DOHH2 (cell line): ENCODE measurements around the gene HLCS.

Experiments
- H3F3A ChIP-seq: fragments of 200-600 bp; sonication (generic), shearing (Covaris generic); 2 replicates; pipeline ENCODE4 v1.6.0; 2016; ENCODE audit warnings: antibody characterized with exemption, mild to moderate bottlenecking; ENCODE audit not compliant: control insufficient read depth, insufficient read depth
- H3K27ac ChIP-seq: fragments of 200-600 bp; sonication (generic); 2 replicates; pipeline ENCODE4 v1.5.1; 2014; ENCODE audit warnings: low read depth, mild to moderate bottlenecking, low read length, moderate library complexity
- H3K27me3 ChIP-seq: fragments of 200-600 bp; sonication (generic); 2 replicates; pipeline ENCODE4 v1.6.1; 2014; ENCODE audit warnings: mild to moderate bottlenecking, low read length, mixed read lengths; ENCODE audit not compliant: control insufficient read depth
- H3K36me3 ChIP-seq: fragments of 200-600 bp; sonication (generic); 2 replicates; pipeline ENCODE4 v1.6.1; 2014; ENCODE audit warnings: mild to moderate bottlenecking, low read length, moderate library complexity, mixed read lengths; ENCODE audit not compliant: control insufficient read depth
- H3K4me1 ChIP-seq: fragments of 200-600 bp; sonication (generic); 2 replicates; pipeline ENCODE4 v1.6.1; 2014; ENCODE audit warnings: mild to moderate bottlenecking, low read length, mixed read lengths; ENCODE audit not compliant: control insufficient read depth
- H3K4me2 ChIP-seq: fragments of 200-600 bp; sonication (generic); 2 replicates; pipeline ENCODE4 v1.6.0; 2014; ENCODE audit warnings: mild to moderate bottlenecking, low read length, moderate library complexity
- H3K4me3 ChIP-seq: fragments of 200-600 bp; sonication (generic); 2 replicates; pipeline ENCODE4 v1.5.1; 2014; ENCODE audit warnings: mild to moderate bottlenecking, low read length, mixed read lengths
- H3K79me2 ChIP-seq: fragments of 200-600 bp; sonication (generic); 2 replicates; pipeline ENCODE4 v1.6.1; 2014; ENCODE audit warnings: mild to moderate bottlenecking, low read length, mixed read lengths; ENCODE audit not compliant: control insufficient read depth
- H3K9me2 ChIP-seq: fragments of 200-600 bp; sonication (generic); replicated peaks from 2 replicates; pipeline ENCODE4 v1.6.1; 2014; ENCODE audit warnings: mild to moderate bottlenecking, low read length, mixed read lengths; ENCODE audit not compliant: control insufficient read depth
- H3K9me3 ChIP-seq: fragments of 200-600 bp; sonication (generic); 2 replicates; pipeline ENCODE4 v1.6.1; 2014; ENCODE audit warnings: antibody characterized with exemption, low read length, mixed read lengths; ENCODE audit not compliant: control insufficient read depth, insufficient read depth
- H4K20me1 ChIP-seq: fragments of 200-600 bp; sonication (generic); 2 replicates; pipeline ENCODE4 v1.6.0; 2014; ENCODE audit warnings: low read depth, mild to moderate bottlenecking, antibody characterized with exemption, low read length, moderate library complexity; ENCODE audit not compliant: control insufficient read depth, insufficient read depth
- CTCF ChIP-seq: fragments of 200-600 bp; sonication (generic); IDR thresholded peaks from one replicate; pipeline ENCODE4 v1.5.1; 2014; ENCODE audit warnings: antibody characterized with exemption, mild to moderate bottlenecking, low read depth, low read length; ENCODE audit not compliant: poor library complexity, severe bottlenecking
- EZH2phosphoT487 ChIP-seq: fragments of 200-600 bp; sonication (generic); IDR thresholded peaks from 2 replicates; pipeline ENCODE4 v1.6.1; 2017; ENCODE audit warnings: borderline replicate concordance, mild to moderate bottlenecking, antibody characterized with exemption, low read length, moderate library complexity, mixed read lengths

The HLCS gene

GRCh38 chr21:36850372-36850771, 116.1 kb downstream of the HLCS start:
- Histone ChIP-seq H3F3A (no peaks in the 10 kb centered on the region), H3K36me3 (no peaks in the 10 kb centered on the region), H3K9me3 (no peaks in the 10 kb centered on the region), H4K20me1 (no peaks in the 10 kb centered on the region), H3K9me2 (no peaks in the 10 kb centered on the region), H3K4me2 (no peak overlapping the region), H3K79me2 (no peaks in the 10 kb centered on the region), H3K4me1 (no peaks in the 10 kb centered on the region), H3K4me3 (no peak overlapping the region), H3K27me3 (no peaks in the 10 kb centered on the region), H3K27ac (no peak overlapping the region)
- TF ChIP-seq EZH2phosphoT487 = no peak
- no peak for TF ChIP-seq CTCF

GRCh38 chr21:36849461-36850105, 116.9 kb downstream of the HLCS start:
- Histone ChIP-seq H3K4me2 (no peak overlapping the region), H3K9me2 (no peaks in the 10 kb centered on the region), H3K27ac (no peak overlapping the region), H3K79me2 (no peaks in the 10 kb centered on the region), H3K9me3 (no peaks in the 10 kb centered on the region), H3K27me3 (no peaks in the 10 kb centered on the region), H3K4me3 (no peak overlapping the region), H3K36me3 (no peaks in the 10 kb centered on the region), H3K4me1 (no peaks in the 10 kb centered on the region), H4K20me1 (no peaks in the 10 kb centered on the region), H3F3A (no peaks in the 10 kb centered on the region)
- no peak for TF ChIP-seq EZH2phosphoT487
- TF ChIP-seq CTCF = no peak

DNA sequence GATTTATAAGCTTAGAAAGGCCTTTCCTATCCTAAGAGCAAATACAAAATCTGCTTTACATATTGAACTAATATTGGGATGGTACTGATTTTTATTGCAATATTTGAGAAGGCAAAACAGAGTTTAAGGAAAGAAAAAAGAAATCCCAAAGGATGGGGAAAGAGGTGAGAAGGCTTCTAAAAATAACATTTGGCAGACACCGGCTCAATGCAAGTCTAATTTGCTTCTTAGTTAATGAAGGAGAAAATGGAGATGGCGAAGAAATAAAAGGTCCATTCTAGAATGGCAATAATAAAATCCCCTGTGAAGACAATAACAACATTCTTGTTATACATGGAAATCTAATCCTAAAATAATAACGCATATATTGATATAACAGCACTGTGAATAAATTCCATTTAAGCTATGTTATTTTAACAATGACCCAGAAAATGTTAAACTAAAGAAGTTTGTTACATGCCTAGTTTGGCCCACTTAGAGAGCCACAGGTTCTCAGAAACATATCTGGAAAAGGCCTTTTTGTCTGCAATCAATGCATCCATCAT, 117.7 kb downstream of the HLCS start:
- Histone ChIP-seq H3K4me3 (no peak overlapping the region), H3K4me1 (no peaks in the 10 kb centered on the region), H3K9me3 (no peaks in the 10 kb centered on the region), H3K9me2 (no peaks in the 10 kb centered on the region), H3K4me2 (no peak overlapping the region), H3K36me3 (no peaks in the 10 kb centered on the region), H3K27me3 (no peaks in the 10 kb centered on the region), H4K20me1 (no peaks in the 10 kb centered on the region), H3K79me2 (no peaks in the 10 kb centered on the region), H3K27ac (no peak overlapping the region), H3F3A (no peaks in the 10 kb centered on the region)
- TF ChIP-seq CTCF = no peak
- TF ChIP-seq EZH2phosphoT487 = no peak
